HG03108 (cell line): ENCODE results near the gene CIDEB.
"Not testable (repeated sequence)": the region's sequence is repeated elsewhere in the genome, so short reads cannot be mapped to it uniquely, and the experiment has no call there.

Experiments
- ATAC-seq: cut with Tn5 transposase; IDR thresholded peaks from one replicate; pipeline ENCODE4 v1.9.1; 2021; ENCODE audit warnings: moderate library complexity; ENCODE audit not compliant: unreplicated experiment

CIDEB gene, protein sequence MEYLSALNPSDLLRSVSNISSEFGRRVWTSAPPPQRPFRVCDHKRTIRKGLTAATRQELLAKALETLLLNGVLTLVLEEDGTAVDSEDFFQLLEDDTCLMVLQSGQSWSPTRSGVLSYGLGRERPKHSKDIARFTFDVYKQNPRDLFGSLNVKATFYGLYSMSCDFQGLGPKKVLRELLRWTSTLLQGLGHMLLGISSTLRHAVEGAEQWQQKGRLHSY

DNA sequence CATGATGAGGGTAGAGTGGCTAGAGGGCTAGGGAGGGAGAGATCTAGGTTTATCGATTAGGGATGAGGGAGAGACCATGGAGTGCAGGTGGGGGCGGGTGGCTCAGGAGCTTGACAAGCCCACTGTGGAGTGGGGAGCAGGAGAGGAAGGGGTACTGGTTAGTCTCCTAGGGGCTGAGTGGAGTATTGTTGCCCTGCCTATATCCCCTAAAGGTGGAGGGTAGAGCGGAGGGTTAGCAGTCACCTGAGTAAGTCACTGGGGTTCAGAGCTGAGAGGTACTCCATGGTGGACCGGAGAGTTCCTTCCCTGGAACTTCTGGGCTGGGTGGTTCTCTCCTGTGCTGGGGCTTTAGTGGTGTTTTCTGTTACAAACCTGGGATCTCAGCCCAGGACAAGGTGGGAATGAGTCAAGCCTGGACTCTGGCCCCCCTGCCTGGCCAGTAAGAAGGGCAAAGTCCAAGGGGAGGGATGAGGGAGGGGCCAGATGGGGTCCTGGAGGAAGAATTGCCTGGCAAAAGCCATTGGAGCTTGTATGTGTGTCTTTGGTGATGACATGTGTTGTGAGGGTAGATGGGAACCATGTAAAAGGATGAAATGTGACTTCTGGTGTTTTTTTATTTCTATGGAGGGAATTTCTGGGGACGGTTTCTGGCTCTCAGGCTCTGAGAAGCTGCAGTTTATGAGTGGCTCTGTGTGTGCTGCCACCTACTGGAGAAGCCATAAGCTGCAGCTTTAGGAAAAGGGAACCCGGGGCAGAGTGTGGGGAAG is at the start of gene CIDEB:
Gene CIDEB (minus strand): TSS at position 403 of the 767 bp plus-strand sequence. CDS start 119 bp downstream, at position 284.
- no peak for ATAC-seq

DNA sequence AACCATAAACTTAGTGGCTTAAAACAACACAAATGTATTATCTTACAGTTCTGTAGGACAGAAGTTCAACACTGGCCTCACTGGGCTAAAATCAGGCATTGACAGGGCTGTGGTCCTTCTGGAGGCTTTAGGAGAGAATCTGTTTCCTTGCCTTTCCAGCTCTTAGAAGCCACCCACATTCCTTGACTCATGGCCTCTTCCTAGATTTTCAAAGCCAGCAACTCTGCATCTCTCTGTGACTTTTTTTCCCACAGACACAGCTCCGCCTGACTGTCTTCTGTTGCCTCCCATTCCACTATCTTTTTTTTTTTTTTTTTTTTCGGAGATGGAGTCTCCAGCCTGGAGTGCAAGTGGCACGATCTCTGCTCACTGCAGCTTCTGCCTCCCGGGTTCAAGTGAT is 48.4 kb upstream of the CIDEB start:
- ATAC-seq, result no peak

DNA sequence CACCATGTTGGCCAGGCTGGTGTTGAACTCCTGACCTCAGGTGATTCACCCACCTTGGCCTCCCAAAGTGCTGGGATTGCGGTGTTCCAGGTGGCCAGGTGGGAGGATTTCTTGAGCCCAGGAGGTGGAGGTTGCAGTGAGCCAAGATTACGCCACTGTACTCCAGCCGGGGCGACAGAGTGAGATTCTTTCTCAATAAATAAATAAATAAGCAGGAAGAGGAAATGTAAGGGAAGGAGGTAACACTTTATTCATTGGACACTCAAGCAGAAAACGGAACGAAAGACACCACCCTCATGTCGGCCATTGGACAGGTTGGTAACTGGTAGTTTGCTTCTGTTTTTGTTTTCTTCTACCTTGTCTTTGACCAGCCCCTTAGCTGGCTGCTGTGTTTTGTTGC is 47.2 kb upstream of the CIDEB start:
- ATAC-seq, result no peak

DNA sequence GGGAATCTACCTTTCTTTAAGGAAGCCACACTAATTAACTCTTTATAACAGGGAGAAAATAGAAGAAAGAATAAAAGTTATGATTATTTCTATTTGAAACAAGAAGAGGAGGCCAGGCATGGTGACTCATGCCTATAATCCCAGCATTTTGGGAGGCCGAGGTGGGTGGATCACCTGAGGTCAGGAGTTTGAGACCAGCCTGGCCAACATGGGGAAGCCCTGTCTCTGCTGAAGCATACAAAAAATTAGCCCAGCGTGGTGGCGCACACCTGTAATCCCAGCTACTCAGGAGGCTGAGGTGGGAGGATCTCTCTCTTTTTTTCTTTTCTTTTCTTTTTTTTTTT is 46.7 kb upstream of the CIDEB start:
- ATAC-seq, result not testable (repeated sequence)

DNA sequence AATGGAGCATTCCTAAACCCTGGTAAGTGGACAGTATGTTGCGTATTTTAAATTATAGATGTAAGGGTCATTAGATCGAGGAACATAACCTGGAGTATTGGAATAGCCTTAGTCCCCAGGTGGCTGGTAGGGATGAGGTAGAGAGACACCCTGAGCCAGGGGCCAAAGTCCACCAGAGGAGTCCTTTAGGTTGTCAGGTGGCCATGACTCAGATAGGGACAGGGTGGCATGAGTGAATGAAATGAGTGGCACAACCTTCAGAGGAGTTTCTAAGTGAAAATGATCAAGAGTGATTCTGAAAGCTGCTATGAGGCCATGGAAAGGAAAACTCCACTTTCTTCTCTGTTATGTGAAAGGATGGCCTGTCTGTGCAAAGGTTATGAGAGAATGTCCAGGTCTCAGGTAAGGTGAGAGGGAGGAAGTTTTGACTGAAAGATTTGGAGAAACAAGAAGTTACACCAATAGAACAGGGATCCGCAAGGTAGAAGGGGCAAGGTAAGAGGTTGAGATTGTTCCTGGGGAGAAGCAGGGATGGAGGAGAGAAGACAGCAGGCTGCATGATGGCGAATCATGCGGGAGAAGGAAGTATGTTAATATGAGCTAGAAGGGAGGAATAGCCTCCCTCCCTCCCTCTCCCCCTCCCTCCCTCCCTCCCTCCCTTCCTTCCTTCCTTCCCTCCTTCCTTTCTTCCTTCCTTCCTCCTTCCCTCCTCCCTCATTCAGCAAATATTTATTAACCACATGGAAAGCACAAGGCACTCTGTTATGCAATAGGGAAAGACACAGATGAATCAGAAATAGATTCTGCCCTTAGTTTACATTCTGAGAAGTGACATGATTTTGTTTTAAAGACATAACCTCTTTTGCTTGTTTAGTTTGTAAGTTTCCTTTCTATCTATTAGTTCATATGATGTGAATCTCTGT is 46.0 kb upstream of the CIDEB start:
- ATAC-seq, result no peak

DNA sequence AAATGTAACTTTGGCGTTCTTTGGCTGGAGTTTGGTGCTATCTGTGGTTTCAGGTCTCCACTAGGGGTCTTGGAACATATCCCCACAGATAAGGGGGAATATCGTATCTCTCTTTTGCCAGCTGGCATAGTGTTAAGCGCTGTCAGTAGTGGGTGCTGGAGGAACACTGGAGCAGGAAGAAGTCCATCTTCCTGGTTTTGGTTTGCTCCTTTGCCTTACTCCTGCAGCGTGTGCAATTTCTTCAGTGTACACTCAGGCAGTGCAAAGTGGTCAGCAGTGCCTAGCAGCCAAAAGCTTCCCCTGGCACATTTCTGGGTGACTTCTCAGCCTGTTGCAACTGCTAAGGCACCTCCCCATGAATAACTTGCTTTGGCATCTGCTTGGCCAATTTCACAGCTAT is 43.7 kb upstream of the CIDEB start:
- no peak for ATAC-seq

- ATAC-seq, result no peak
Measured at GRCh38 chr14:24349742-24350141, 42.0 kb upstream of the CIDEB start.

- ATAC-seq, result no peak
Measured at GRCh38 chr14:24348186-24348585, 40.4 kb upstream of the CIDEB start.

- no peak for ATAC-seq
Measured at GRCh38 chr14:24347134-24347533, 39.4 kb upstream of the CIDEB start.

GRCh38 chr14:24343795-24344660 is 36.3 kb upstream of the CIDEB start:
- ATAC-seq, result no peak

- ATAC-seq, result no peak
Measured at GRCh38 chr14:24342889-24343288, 35.1 kb upstream of the CIDEB start.

GRCh38 chr14:24340606-24341005 is 32.8 kb upstream of the CIDEB start:
- ATAC-seq, result no peak

- peak; percentile 85 for ATAC-seq
Measured at GRCh38 chr14:24339284-24340151, 31.7 kb upstream of the CIDEB start, which contains the start of gene RIPK3. TSS of gene RIPK3 (minus strand) at chr14:24339991. CDS start at chr14:24339826, 165 bp downstream.

GRCh38 chr14:24338843-24339242 is 31.1 kb upstream of the CIDEB start:
- no peak for ATAC-seq

DNA sequence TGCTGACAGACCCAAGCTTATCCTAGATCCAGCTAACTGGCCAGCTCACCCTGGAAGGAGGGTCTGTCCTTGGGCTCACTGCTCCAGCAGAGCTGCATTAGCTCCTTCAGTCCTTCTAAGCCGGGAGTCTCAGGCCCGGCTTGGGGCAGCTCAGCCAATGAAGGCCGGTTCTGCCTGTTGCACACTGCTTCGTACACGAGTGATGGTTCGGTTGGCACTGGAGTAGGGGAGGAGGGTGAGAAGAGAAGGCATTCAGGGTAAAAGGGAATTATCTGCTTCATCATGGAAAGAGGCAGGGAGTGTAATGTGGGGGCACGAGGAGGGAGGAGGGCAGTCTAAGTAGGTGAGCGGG is 30.0 kb upstream of the CIDEB start:
- ATAC-seq, result no peak

DNA sequence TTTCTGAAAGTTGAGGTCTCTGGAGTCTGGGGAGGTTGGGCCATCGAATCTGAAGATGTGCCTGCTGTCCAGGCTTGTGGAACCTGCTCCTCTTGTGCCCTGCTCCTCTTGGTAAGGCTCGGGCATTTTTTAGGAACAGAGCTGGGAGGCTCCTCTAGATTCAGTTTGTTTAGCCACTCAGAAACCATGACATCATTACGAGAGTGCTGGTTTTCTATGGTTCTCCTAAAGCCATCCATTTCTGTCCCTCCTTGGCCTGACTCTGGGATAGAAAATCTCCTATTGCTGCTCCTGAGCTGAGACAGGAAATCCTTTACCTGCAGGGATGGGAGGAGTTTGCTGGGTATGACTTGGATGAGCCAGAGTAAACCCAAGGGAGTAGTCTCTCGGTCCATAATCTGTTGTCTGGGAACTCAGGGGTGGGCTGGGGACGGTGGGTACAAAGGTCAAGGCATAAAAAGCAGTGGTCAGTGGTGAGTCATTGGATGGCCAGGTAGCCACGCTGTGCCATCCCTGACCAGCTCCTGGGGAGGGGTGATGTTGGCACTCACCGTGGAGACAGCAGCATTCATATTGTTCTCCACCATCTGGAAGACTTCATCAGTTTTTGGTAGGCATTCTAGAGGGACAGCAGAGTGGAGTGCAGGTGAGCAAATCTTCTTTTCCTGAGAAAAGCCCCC is 29.5 kb upstream of the CIDEB start:
- ATAC-seq, result no peak

DNA sequence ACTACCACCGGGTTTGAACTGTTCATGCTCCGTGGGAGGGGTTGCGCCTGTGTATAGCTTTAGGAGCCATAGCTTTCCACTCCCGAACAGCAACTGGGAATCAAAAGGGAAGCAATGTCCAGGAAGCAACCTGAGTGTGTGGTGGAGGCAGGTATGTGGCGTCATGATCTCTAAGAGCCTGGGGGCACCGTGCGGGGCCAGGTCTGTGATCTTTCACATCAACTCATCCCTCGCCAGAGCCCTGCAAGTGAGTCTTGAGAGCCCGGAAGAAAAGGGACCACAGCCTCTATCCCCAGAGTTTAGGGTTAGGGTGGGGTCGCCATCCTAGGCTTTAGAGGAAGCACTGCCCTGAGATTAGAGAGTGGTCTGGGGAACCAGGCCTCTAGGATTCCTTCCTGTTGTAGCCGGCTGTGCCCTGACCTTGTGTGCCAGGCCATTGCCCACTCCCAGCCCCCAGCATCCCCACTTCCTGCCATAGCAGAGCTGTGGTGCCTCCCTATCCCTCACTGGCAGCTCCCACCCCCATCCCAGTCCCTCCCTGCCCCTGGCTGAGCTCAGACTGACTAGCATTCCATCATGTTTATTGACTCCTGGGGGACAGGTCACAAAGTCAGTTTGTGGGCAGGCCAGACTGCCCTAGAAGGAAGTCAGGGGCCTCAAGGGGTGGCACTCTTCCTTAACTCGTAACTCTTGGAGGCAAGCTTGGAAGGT is 27.8 kb upstream of the CIDEB start:
- ATAC-seq, result no peak

- ATAC-seq, result no peak
Measured at GRCh38 chr14:24334431-24335291, 26.9 kb upstream of the CIDEB start, which contains the start of gene ADCY4. TSS of gene ADCY4 (minus strand) at chr14:24335071. CDS start at chr14:24334652, 419 bp downstream.
